HG03457 (cell line): Measurements from ENCODE around the gene FRMD3.

Experiments
- ATAC-seq: cut with Tn5 transposase; IDR thresholded peaks from one replicate; pipeline ENCODE4 v1.9.1; 2021; ENCODE audit warnings: moderate number of reproducible peaks; ENCODE audit not compliant: unreplicated experiment

Gene FRMD3

GRCh38 chr9:83435301-83435700 lies 102.9 kb downstream of the FRMD3 start:
- no peak for ATAC-seq

GRCh38 chr9:83434254-83434653 lies 103.9 kb downstream of the FRMD3 start:
- no peak for ATAC-seq

GRCh38 chr9:83433846-83434245 lies 104.4 kb downstream of the FRMD3 start:
- no peak for ATAC-seq

GRCh38 chr9:83432877-83433550 lies 105.2 kb downstream of the FRMD3 start:
- ATAC-seq = no peak

- ATAC-seq = no peak
These were observed 106.0 kb downstream of the FRMD3 start for GRCh38 chr9:83432104-83432627.

GRCh38 chr9:83431101-83432060 lies 106.8 kb downstream of the FRMD3 start:
- ATAC-seq = no peak

GRCh38 chr9:83430681-83431080 lies 107.5 kb downstream of the FRMD3 start:
- no peak for ATAC-seq

GRCh38 chr9:83429229-83429628 lies 109.0 kb downstream of the FRMD3 start:
- no peak for ATAC-seq

GRCh38 chr9:83425240-83425639 lies 113.0 kb downstream of the FRMD3 start:
- ATAC-seq = no peak

GRCh38 chr9:83424831-83425230 lies 113.4 kb downstream of the FRMD3 start:
- no peak for ATAC-seq

- no peak for ATAC-seq
These were observed 114.1 kb downstream of the FRMD3 start for GRCh38 chr9:83423815-83424707.

- no peak for ATAC-seq
These were observed 115.7 kb downstream of the FRMD3 start for GRCh38 chr9:83422527-83422926.

- no peak for ATAC-seq
These were observed 117.7 kb downstream of the FRMD3 start for GRCh38 chr9:83420486-83420885.

GRCh38 chr9:83419961-83420360 lies 118.2 kb downstream of the FRMD3 start:
- ATAC-seq = no peak

- ATAC-seq = no peak
These were observed 119.9 kb downstream of the FRMD3 start for GRCh38 chr9:83418283-83418682.

- no peak for ATAC-seq
These were observed 124.8 kb downstream of the FRMD3 start for GRCh38 chr9:83413367-83413766.

GRCh38 chr9:83410701-83411100 lies 127.5 kb downstream of the FRMD3 start:
- no peak for ATAC-seq

GRCh38 chr9:83406921-83407320 lies 131.3 kb downstream of the FRMD3 start:
- ATAC-seq = no peak

- ATAC-seq = no peak
These were observed 132.4 kb downstream of the FRMD3 start for GRCh38 chr9:83405759-83406158.

GRCh38 chr9:83403527-83404238 lies 134.5 kb downstream of the FRMD3 start:
- no peak for ATAC-seq
